NCI-H748 (cell line): ENCODE measurements around the gene FSIP1.

Source experiments
- DNase-seq: peaks from one replicate; lab custom pipeline; 2025; ENCODE audit not compliant: unreplicated experiment; lab: John Stamatoyannopoulos, UW

FSIP1 gene

DNA sequence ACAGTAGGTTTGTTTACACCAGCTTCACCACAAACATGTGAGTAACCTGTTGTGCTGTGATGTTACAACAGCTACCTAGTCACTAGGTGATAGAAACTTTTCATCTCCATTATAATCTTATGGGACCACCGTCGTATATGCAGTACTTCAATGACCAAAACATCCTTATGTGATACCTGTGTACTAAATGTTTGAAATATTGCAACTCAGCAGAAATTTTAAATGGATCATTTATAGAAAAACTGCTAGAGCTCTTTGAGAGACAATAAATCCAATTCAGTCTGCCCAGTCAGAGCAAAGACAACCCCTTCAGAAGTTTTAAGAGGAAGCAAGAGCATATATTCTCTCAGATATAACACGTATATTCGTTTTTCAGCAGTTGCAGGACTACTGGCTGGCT lies 128.3 kb downstream of the FSIP1 start:
- DNase-seq, result no peak

DNA sequence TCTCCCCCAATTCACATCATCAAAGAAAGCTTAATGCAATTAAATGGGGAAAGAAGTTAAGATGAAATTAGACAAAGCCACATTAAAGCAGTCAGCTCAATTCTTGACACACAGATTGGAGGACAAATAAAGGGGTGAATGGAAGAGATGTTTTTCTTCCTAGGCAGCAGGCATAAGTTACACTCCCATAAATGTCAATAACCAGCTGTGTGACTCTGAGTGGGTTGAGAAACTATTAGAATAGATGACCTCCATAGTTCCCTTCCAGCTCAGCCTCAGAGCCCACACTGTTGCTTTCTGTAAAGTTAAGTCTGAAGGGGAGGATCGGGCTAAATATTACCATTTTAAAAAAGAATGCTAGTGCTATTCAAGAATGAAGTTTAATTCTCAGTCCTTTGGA lies 130.8 kb downstream of the FSIP1 start:
- no peak for DNase-seq

DNA sequence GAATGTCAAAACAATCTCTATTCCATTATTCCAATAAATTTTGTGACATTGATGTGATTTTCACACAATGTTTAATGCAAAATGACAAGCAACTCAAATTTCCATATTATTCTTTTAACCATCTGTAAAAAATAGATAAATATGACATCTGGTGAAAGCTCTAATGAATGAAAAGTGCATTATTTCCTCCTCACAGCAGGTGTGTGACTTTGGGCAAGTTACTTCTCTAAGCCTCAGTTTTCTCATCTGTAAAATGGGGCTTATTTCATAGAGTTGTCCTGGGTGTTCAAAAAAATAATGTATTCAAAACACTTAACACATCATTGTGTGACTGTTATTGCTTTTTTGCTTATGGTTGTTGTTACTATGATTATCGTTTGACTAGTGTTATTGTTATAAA lies 131.3 kb downstream of the FSIP1 start:
- no peak for DNase-seq

DNA sequence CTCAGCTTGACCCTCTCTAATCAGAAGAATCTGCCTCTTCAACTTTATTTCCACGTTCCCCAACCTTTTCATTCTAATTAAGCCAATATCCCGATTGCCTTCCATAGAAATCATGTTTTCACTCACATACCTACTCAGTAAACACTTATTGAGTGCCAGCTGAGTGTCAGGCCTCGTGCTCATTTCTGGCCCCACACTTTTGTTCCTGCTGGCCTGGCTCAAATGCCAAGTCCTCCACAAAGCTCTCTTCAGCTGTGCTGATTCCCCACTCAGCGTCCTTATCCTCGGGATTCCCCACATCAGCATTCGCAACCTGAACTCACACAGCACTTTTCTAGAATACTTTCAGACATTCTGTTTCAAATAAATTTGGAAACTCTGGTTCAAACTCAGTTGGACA lies 132.9 kb downstream of the FSIP1 start:
- DNase-seq, result no peak

DNA sequence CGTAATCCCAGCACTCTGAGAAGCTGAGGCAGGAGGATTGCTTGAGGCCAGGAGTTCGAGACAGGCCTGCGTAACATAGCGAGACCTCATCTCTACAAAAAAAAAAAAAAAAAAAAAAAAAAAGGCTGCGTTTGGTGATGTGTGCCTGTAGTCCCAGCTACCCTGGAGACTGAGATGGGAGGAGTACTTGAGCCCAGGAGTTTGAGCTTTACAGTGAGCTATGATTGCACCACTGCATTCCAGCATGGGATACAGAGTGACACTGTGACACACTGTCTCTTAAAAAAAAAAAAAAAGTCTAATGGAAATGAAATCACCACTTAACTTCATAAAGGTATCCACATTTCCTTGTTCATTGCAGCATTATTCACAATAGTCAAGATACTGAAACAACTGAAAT lies 136.2 kb downstream of the FSIP1 start:
- no peak for DNase-seq

DNA sequence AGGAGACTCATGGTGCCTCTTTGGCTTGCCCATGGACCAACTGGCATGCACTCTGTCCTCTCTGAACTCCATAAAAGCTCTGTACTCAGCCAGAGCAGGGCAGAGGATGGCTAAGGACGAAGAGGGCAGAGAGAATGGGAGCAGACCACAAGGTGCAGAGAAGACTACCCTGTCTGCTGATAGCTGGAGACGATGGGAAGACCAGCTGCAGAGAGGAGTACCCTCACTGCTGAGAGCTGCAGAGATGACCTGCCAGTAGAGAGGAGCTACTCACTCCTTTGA lies 136.7 kb downstream of the FSIP1 start:
- no peak for DNase-seq

DNA sequence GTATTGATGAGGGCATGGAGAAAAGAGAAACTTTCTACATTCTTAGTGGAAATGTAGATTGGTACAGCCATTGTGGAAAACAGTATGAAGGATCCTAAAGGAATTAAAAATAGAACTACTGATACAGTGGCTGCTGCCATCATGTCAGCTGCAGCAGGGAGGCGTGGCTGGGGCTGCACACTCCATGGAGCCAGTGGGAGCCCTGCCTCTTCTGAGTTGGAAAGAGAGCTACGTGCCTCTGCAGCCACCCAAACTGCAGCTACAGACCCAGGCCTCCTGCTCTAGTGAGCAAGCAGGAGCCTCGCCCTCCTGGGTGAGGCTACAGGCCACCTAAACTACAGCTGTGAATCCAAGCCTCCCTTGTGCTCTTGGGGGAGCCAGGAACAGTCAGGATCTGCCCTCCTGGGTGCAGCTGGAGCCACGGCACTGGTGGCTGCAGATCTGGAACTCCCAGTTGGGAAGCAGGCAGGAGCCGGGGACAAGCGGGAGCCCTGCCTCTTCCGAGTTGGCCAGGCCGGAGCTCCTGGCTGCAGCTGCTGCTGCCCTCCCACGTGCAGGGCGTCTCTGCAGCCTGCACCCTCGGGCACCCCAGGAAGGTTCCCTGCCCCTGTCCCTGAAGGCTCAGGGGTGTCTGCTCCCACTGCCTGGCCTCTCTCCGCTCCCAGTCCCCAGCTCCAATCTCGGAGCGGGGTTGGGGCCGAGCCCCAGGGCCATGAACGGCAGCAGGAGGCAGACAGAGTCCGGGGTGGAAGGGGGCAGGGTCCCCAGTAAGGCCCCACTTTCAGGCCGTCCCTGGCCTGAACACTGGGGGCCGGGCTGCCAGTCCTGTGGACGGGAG lies 137.3 kb downstream of the FSIP1 start:
- DNase-seq, result no peak

DNA sequence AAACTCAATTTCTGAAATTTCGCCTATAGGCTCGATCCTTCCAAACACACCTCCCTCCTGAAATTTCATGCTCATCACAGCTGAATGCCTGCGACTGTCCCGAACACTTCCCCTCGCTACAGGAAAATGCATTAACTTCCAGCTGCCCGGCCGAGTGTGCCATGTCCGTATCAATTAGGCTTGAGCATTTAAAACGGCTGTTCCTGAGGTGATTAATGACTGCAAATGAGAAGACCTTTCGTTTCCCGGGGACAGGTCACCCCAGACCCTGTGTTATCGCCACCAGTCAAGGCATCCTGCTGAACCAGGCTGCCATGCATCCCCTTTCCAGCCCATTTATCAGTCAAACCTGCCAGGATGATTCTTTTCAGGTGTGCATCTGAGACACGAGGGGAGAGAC lies 138.5 kb downstream of the FSIP1 start:
- DNase-seq, result no peak

DNA sequence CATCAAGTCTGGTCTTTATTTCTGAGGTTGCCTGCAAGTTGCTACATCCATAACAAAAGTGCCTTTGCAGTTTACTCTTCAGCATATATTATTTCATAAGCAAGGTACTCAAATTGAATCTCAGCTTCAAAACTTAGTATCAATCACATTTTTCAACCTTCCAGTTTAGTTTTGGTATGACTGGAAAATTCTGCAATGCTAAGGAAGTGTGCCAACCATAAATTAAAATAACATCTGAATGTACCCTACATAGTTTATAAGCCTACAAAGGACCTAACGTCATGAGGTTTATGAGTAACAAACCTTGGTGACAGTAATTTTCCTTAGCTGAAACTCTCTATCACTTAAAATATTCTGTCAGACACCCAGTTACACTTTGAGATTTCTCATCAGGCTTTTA lies 138.9 kb downstream of the FSIP1 start:
- no peak for DNase-seq

DNA sequence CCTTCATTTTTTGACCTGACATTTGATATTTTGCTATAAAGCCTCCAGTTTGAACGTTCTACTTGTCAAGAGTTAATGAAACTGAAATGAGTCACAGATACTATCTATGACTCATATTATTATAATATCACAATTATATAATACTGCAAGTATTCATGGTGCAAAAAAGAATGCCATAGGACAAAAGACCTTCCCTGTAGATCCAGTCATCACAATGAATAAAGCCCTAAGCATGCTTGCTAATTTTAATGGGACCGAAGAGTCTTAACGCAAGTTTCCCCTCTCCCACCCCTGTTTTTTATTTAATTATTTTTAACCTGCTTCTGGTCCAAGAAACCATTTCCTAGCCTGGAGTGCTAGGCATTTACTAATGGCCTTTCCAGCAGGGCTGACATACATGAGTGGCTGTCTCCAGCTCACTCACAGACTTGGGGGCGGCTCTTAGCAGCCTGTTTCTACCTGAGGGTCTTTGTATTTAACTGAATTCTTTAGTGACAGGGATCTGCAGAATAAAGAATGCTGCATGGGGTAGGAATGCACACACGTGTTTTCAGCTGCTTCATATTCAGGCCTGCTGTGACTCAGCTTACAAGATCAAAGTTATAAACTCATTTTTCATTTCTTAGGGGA lies 140.5 kb downstream of the FSIP1 start:
- no peak for DNase-seq

DNA sequence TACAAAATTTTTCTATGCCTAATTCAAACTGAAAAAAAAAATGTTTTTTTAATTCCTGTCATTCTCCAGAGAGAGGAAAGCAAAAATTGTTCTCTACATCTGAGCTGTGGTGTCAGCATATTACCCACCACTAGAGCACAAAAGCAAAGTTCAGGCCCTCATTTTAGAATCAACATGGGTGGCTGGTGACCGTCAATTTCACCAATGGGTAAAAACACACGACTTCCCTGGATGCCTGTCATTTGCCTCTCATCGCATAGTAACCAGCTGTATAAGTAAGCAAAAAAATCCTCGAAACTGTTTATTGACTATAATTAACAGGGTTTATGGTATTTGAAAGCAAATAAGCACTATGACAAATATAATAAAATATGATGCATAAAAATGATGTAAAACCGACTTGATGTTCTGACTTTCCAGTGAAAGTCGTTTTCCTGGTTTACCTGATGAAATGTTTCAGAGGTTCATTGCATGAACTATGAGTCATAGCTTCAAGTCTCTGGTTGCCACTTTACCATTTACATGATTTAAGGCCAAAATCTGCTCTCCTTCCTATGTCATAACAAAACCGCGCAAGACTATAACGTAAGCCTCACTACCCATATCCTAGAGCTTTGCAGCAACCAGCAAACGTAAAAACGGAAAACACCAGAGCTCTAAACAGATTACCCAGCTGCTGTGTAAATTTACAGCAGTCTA lies 141.3 kb downstream of the FSIP1 start:
- DNase-seq, result no peak

DNA sequence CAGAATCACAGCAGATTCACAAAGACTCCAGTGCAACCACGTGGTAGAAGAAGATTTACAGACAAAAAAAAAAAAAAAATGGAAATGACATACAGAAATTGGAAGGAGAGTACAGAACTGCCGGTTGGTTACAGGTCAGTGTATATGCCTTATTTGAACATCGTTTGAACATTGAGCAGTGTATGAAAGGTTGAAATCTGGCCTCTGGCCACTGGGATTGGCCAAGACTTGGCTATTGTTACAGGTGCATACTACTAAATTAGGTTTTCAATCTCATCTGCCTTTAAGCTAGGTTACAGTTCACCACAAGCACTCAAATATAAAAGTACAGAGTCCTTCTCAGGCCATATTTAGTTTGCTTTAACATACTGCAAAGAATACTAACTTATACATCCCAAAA lies 142.0 kb downstream of the FSIP1 start:
- DNase-seq, result no peak

DNA sequence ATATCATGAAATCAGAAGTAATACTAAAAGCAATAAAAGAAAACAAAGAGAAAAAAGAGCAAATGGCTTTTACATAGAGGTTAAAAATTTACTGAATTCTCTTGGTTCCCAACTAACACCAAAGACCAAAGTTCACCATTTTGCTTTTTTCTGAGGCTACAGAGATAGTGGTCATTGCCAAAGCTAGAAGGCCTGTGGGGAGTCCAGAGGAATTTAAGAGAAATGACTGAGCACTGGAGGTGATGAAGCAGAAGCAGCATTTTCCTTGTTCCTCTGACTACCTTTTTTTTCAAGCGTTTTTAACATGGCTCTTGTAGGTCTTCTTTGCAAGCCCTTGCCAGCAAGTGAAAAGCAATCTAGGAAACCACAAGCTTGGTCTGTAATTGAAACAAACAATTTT lies 143.6 kb downstream of the FSIP1 start:
- no peak for DNase-seq

DNA sequence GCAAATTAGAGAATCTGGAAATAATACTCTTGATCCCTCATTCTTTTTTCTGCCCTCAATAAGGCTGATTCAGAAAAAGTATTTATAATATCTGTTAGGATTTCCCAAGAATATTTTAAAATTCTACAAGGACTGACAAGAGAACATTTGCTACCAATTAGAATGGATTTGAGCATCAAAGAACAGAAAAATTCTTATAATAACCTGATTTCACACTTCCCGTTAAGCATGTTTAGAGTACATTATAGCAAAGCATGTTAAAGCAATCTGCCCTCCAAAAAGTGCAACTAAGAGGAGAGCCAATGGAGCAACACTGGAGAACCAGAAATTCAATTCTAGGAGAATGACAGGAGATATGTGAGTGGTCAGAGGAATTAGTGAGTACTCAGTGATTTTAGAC lies 144.6 kb downstream of the FSIP1 start:
- no peak for DNase-seq

DNA sequence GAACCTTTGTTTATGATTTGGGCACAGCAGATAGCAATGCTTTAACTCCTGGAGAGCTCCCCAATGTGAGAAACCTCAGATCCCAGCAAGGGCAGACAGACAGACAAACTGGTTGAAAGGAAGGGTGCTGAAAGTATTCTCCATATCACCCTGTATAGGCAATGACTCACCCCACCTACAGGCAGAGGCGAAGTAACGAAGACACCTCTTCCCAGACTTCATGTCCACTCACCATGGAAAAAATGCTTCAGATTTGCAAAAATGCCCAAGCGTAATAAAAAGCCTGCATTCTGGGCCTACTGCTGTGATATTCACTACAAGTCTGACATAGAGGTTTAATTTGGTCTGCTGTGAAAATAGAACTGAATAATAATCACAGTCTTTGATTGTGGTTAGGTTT lies 151.3 kb downstream of the FSIP1 start:
- DNase-seq, result no peak

DNA sequence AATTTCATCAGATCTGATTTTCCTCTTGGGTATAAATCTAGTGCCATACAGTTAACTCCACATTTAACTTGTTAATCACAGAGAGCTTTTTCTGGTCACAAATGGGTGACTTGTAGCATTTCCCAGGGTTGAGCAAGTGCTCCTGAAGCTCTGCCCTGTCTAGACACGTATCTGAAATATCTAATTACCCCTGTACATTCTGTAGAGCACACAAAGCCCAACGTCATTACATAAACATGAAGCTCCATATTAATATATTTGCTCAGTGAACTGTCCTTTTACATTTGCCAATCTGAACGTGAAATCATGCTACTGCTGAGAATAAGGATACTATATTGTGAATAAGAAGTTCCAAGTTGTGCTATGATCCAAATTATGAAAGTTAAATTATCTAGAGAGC lies 152.7 kb downstream of the FSIP1 start:
- no peak for DNase-seq

DNA sequence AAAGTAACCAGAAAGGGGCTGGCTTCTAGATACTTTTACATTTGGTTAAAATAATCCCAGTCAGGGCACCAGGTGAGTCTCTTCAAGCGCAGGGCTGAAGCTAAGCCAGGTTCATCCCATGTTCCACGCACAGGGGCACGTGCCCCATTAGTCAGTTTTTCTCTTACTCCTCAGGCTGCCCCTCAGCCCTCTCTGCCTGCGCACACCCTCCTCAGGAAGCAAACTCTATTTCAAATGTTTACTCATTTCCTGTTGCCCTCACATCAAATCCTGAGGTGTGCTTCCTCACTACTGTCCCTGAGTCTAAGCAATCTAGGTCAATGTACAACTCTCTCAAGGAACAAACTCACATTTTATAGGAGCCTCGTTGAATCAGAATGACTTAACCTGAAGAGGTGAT lies 153.3 kb downstream of the FSIP1 start:
- no peak for DNase-seq

DNA sequence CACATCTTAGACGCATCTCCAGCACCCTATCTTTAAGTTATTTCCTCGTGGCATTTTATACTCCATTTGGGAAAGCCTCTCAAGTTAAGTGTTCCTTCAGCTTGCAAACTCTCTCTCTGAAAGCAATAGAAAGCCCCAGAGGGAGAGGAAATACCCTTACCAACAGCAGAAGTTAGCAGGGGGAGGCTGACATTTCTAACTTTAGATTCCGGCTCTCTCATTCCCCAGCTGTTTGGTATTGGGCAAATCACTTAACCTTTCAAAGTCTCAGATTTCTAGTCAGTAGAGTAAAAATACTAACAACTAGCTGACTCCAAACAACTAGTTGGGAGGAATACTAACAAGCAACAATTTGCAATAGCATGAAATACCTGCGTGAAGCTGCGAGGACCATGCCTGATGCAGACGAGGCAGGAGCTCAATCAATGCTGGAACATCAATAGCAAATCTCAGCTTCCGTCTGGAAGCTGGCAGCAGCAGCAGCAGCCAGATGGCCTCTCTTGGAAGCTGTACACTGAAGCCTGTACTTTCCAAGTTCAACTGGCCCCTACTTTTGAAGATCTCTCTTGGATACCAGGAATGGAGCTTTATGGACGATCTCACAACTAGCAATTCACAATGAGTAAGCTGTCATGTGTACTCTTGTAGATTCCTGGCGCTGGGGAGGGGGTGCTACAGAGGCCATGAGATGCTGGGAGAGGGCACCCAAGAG lies 153.9 kb downstream of the FSIP1 start:
- DNase-seq, result no peak

DNA sequence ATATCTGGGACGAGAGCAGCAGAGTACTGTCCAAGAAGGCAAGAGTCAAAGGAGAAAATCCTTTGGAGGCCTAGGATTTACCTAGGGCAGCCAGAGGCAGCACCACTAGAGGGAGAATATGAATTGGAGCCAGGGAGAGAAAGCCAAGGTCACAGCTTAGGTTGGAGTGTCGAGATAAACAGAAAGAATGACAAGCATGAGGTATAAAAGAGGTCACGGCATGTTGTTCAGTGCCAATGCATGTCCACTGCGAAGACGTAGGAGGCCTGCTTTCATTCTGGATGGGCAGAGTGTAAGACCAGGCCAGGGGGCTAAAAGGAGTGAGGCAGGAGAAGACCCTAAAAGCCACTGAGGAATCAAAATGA lies 154.5 kb downstream of the FSIP1 start:
- no peak for DNase-seq

DNA sequence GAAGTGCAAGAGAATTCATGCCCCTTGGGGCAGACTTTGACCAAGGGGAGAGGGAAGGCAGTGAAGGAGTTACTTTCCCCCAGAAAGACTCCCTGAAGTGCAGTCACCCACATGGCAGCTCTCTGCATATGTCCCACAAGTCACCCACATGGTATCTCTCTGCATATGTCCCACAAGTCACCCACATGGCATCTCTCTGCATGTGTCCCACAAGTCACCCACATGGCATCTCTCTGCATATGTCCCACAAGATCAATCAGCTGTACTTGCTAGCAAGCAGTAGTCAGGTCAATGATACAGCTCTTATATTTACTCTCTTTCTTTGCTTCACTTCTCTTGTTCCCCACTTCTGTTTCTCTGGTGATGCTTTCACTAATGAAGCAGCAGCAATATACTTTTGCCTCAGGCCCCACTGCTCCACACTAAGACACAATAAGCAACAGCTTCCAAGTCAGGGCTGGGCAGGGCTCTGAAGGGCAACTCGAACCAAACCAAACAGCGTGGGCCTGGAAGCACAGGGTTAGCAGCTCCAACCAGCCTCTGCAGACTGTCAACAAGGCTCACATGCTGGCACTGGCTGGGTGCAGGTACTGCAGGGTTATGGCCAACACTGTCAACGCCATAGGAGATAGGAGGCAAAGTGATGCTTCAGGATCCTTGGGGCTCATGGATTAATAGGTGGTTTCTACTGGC lies 155.0 kb downstream of the FSIP1 start:
- DNase-seq, result no peak

DNA sequence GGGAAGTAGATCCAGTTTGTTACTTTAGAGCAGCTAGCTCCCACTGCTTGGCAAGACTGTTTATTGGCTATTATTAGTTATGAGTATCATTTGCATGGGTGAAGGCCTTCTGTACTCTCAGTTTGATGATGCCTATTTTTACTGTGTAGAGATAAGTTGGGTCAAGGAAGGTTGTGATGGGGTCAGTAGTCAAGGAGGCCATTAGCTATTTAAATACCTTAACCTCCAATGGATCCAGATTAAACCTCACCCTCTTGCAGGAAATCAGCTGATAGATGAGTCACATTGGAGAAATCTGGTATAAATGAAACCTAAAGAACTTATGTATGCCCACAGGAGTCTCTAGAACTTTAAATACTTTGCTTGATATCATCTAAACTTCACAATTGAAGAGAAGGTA lies 156.8 kb downstream of the FSIP1 start:
- DNase-seq, result no peak
